ENCODE results near the gene MPP4. TPM values are rescaled to one million over a fixed set of nuclear protein-coding genes. Genes with fewer than 3 reads are reported as not detected.
A peak's percentile ranks its signal among the peaks of the same experiment; 100 is the strongest.

The MPP4 gene
- total and polyA plus RNA-seq, 10 of the 15 experiments (the other 5 are each of a cell fraction or from before 2014, with no cell fraction given) = 0.03 to 0.14 (median 0.05) TPM; not detected in 4

GRCh38 chr2:201644001-201644400 lies 54.4 kb downstream of the MPP4 start:
- Histone ChIP-seq H3K27ac (ENCODE audit: control insufficient read depth, insufficient read depth) (no peak overlapping the region), H3K9me3 (replicated peaks; ENCODE audit: control insufficient read depth, insufficient read depth, low read length) (no peaks in the 10 kb centered on the region), H3K36me3 (ENCODE audit: control insufficient read depth in 2 of 2, insufficient read depth in 2 of 2, low read length in 1 of 2) (no peaks in the 10 kb centered on the region), H3K4me3 (no peak overlapping the region; the same call in 1 of the 2 replicates), H3K4me1 (ENCODE audit: control insufficient read depth, insufficient read depth, low read length) (no peaks in the 10 kb centered on the region), H3K4me2 (ENCODE audit: control insufficient read depth, insufficient read depth) (peak overlapping the region; percentile 91; the same call in 1 of the 2 replicates), H3K27me3 (replicated peaks in 1 of 2; ENCODE audit: control insufficient read depth in 2 of 2, insufficient read depth in 2 of 2, low read length in 1 of 2) (no peaks in the 10 kb centered on the region), H3K9ac (ENCODE audit: control insufficient read depth, insufficient read depth, low read length) (no peak overlapping the region), H4K20me1 (ENCODE audit: control insufficient read depth, insufficient read depth) (no peaks in the 10 kb centered on the region), H3K79me2 (ENCODE audit: control insufficient read depth, insufficient read depth, low read length) (0 out of 2 replicates have a peak, but pooled peaks cover 2% of the 10 kb centered on the region), H2AFZ (ENCODE audit: control insufficient read depth, low read depth, low read length) (peak overlapping the region; percentile 89)
- in situ Hi-C loops (cut with MboI) = no loop called here
- ChIA-PET CTCF (no interaction called here), RAD21 (ENCODE audit: unreplicated experiment) (no interaction called here), SMC1A (ENCODE audit: uncharacterized antibody, unreplicated experiment) (no interaction called here), POLR2A (no interaction called here)
- FAIRE-seq (no peak), DNase-seq (ENCODE audit: low read depth, low spot score) (no peak), ATAC-seq (no peak)
- 82% methylated on average over 8 of the region's 8 CpGs for WGBS (ENCODE audit: insufficient coverage, insufficient replicate concordance, low lambda C conversion rate, missing lambda C conversion rate)
- intact Hi-C loops (cut with micrococcal nuclease; ENCODE audit: unreplicated experiment) = loop anchor here (5.0 to 10.0 kb wide), 2 partner anchors 192 to 379 kb away; partner anchors contain the start of genes CASP8, STRADB and TRAK2
- no TSS peak for BruUV-seq (replicated peaks)
- TF ChIP-seq KAT2A (conservative IDR thresholded peaks at IDR 0.05; ENCODE audit: control insufficient read depth, low read depth, low read length) (no peak), NRF1 (conservative IDR thresholded peaks at IDR 0.05; ENCODE audit: low read depth, low read length) (no peak), SMC3 (IDR thresholded peaks at IDR 0.05; ENCODE audit: borderline replicate concordance, low read length) (no peak), CHD4 (IDR thresholded peaks at IDR 0.05) (no peak), GATAD2B (conservative IDR thresholded peaks at IDR 0.05; ENCODE audit: low read depth) (no peak), BCL3 (IDR thresholded peaks at IDR 0.05; ENCODE audit: borderline replicate concordance, insufficient read depth, low read depth, low read length, poor library complexity, severe bottlenecking) (no peak), ZNF384 (IDR thresholded peaks at IDR 0.05; ENCODE audit: borderline replicate concordance, low read depth, low read length) (no peak), BHLHE40 (IDR thresholded peaks at IDR 0.05; ENCODE audit: borderline replicate concordance in 1 of 2, low read depth in 2 of 2, low read length in 1 of 2) (no peak), SREBF2 (IDR thresholded peaks at IDR 0.05; ENCODE audit: low read length) (no peak), CHD2 (IDR thresholded peaks at IDR 0.05; ENCODE audit: borderline replicate concordance, low read depth, low read length) (no peak), DPF2 (IDR thresholded peaks at IDR 0.05) (no peak), ZBTB4 (CRISPR knock-in tag; IDR thresholded peaks at IDR 0.05) (no peak)
- TF ChIP-seq, protein P1, sequence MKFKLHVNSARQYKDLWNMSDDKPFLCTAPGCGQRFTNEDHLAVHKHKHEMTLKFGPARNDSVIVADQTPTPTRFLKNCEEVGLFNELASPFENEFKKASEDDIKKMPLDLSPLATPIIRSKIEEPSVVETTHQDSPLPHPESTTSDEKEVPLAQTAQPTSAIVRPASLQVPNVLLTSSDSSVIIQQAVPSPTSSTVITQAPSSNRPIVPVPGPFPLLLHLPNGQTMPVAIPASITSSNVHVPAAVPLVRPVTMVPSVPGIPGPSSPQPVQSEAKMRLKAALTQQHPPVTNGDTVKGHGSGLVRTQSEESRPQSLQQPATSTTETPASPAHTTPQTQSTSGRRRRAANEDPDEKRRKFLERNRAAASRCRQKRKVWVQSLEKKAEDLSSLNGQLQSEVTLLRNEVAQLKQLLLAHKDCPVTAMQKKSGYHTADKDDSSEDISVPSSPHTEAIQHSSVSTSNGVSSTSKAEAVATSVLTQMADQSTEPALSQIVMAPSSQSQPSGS (IDR thresholded peaks at IDR 0.05; ENCODE audit: low read length) = no peak
